VCaP (cell line): Measurements from ENCODE around the gene CAMSAP3.

ENCODE experiments used
- H3K27ac ChIP-seq: fragments of 450-650 bp; 2 replicates; pipeline ENCODE4 v1.5.1; 2017
- TF ChIP-seq, protein P1 (sequence below): fragments of 450-650 bp; conservative IDR thresholded peaks from 2 replicates; pipeline ENCODE4 v1.5.1; 2017; ENCODE audit warnings: mild to moderate bottlenecking, moderate library complexity

CAMSAP3 gene

DNA sequence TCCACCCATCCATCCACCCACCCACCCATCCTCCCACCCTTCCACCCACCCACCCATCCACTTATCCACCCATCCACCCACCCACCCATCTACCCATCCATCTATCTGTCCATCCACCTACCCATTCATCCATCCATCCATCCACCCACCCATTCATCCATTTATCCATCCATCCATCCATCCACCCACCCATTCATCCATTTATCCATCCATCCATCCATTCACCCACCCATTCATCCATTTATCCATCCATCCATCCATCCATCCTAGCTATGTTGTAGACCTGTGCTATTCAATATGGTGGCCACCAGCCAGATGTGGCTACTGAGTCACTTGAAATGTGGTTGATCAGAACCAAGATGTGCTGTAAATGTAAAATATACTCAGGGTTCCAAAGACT is 5.1 kb downstream of the CAMSAP3 start:
- no peak overlapping the region for H3K27ac ChIP-seq
- TF ChIP-seq, protein P1, sequence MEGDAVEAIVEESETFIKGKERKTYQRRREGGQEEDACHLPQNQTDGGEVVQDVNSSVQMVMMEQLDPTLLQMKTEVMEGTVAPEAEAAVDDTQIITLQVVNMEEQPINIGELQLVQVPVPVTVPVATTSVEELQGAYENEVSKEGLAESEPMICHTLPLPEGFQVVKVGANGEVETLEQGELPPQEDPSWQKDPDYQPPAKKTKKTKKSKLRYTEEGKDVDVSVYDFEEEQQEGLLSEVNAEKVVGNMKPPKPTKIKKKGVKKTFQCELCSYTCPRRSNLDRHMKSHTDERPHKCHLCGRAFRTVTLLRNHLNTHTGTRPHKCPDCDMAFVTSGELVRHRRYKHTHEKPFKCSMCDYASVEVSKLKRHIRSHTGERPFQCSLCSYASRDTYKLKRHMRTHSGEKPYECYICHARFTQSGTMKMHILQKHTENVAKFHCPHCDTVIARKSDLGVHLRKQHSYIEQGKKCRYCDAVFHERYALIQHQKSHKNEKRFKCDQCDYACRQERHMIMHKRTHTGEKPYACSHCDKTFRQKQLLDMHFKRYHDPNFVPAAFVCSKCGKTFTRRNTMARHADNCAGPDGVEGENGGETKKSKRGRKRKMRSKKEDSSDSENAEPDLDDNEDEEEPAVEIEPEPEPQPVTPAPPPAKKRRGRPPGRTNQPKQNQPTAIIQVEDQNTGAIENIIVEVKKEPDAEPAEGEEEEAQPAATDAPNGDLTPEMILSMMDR: no peak

DNA sequence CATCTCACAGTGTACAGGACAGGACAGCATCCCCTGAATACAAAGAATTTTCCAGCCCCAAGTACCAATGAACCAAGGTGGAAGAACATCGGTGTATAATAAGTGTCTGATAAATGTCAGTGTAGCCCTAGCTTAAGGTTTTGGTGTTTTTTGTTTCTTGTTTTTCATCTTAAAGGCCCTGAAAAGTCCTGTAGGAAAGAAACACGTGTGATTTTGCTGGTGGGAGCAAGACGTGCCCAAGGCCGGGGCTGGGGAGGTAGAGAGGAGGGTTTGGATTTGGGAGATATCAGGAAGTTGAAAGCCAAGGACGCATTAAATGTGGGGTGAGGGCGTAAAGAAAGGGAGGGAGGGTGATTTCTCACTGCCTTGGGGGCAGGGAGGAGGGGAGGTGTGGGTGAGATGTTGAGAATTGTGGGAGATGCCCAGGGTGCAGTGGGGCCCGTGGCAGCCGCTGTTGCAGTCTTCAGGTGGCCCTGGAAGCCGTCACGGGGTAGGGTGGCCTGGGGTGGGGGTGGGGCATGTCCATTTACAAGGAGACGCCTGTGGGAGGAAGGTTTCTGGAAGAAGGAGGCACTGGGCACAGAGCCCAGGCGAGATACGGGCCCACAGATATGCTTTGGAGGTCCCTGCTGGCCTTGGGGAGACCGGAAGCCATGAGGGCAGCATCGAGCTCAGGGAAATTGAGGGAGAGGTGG is 6.7 kb downstream of the CAMSAP3 start:
- TF ChIP-seq, protein P1: no peak
- no peak overlapping the region for H3K27ac ChIP-seq

DNA sequence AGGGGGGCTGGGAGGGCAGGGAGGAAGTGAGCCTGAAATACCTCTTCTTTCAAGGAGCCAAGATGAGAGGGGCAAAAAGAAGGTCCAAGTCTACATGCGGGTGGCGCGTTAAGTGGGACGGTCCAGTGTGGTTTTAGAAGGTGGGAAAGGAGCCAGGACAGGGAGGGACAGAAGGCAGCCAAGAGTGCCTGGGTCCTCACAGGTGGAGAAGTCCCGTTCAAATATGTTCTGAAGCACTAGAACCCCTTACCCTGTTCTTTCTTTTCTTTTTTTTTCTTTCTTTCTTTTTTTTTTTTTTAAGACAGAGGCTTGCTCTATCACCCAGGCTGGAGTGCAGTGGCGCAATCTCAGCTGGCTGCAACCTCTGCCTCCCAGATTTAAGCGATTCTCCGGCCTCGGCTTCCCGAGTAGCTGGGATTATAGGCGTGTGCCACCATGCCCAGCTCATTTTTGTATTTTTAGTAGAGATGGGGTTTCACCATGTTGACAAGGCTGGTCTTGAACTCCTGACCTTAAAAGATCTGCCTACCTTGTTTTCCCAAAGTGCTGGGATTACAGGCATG is 7.4 kb downstream of the CAMSAP3 start:
- H3K27ac ChIP-seq: no peak overlapping the region
- TF ChIP-seq, protein P1: no peak

DNA sequence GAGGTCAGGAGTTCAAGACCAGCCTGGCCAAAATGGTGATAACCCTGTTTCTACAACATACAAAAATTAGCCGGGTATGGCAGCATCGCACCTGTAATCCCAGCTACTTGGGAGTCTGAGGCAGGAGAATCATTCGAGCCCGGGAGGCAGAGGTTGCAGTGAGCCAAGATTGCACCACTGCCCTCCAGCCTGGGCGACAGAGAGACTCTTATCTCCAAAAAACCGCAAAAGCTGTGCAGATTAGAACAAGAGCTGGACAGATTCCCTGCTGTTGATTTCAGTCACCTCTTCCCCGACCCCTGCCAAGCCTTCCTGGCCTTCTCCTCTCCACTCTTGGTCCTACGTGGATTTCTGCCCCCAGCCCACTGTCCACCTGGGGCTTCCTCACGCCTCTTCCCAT is 8.3 kb downstream of the CAMSAP3 start:
- TF ChIP-seq, protein P1: no peak
- no peak overlapping the region for H3K27ac ChIP-seq

DNA sequence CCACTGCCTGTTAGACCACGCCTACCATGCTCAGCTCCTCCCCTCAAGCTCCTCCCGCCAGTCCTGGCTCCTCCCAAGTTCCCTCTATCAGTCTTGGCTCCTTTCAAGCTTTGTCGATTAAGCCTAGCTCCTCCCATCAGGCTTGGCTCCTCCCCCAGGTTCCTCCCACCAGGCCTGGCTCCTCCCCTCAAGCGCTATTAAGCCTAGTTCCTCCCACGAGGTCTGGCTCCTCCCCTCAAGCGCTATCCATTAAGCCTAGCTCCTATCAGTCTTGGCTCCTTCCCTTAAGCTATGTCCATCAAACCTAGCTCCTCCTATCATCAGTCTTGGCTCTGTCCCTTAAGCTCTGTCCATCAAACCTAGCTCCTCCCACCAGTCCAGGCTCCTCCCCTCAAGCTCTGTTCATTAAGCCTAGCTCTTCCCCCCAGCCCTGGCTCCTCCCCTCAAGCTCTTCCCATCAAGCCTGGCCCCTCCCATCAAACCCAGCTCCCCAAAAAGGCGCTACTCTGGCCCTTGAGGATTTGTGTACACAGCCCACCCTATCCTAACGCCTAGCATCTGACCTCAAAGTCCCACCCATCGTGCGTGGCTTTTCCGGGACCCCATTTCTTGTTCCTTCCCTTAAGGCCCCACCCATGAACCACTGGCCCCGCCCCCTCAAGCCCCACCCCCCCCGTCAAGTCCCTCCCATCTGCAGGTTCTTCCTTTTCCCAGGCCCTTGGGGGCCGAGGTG is 10.0 kb downstream of the CAMSAP3 start:
- no peak overlapping the region for H3K27ac ChIP-seq
- TF ChIP-seq, protein P1: no peak

DNA sequence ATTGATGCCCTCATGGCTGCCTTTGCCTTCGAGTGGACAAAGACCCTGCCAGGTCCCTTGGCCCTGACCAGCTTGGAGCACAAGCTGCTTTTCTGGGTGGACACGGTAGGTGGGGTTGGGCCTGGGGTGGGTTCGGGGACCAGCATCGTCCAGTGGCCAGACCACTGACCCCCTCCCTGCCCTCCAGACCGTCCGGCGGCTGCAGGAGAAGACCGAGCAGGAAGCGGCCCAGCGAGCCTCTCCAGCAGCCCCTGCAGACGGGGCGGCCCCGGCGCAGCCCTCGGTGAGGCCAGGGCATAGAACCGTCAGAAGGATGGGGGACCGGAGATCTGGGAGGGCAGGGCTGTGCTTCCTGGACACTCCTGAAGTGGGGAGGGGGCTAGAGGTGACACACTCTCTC is 10.6 kb downstream of the CAMSAP3 start:
- no peak overlapping the region for H3K27ac ChIP-seq
- TF ChIP-seq, protein P1: no peak

DNA sequence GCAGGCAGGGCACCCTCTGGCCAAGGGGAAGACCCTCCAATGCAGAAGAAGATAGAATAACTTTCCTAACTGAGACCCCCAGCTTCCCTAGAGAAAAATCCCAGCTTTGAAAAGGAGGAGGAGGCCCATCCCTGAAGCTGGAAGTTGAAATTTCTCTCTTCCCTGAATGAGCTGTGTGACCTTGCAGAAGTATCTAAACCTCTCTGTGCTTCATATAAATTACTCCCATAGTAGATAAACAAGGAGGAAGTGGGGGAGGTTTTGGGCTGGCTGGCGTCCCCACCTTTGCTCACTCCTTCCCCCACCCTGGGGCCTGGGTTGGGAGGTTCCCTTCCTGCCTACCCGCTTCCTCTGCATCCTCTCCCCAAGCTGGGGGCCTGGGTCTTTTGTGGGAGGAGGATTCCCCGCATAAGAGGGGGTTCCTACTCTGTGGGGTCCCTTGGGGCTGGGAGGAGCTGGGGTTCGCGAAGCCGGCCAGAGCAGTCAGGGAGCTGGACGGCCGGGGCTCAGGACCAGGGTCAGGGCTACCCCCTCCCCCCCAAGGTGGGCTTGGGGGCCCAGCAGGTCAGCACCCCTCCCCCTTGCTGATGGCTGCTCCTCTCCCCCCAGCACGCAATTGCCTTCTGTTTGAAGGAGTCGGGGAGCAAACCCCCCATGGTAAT is 11.7 kb downstream of the CAMSAP3 start:
- TF ChIP-seq, protein P1: no peak
- no peak overlapping the region for H3K27ac ChIP-seq
